Raji (cell line): ENCODE results near the gene FAM181A.

ENCODE experiments used
- POLR2A ChIP-seq: IDR thresholded peaks from 2 replicates; pipeline ENCODE4 v1.6.1; 2011; ENCODE audit warnings: low read depth, low read length, control low read depth; ENCODE audit not compliant: insufficient read depth

The FAM181A gene

GRCh38 chr14:93926873-93927799 lies at the start of gene FAM181A:
TSS of gene FAM181A (plus strand) at chr14:93927344. CDS start at chr14:93928286, 942 bp downstream.
- TF ChIP-seq POLR2A = no peak

GRCh38 chr14:93878212-93878611 lies 48.9 kb upstream of the FAM181A start:
- no peak for TF ChIP-seq POLR2A

GRCh38 chr14:93878871-93879270 lies 48.3 kb upstream of the FAM181A start:
- no peak for TF ChIP-seq POLR2A

GRCh38 chr14:93879362-93879983 lies 47.7 kb upstream of the FAM181A start:
- TF ChIP-seq POLR2A = no peak

GRCh38 chr14:93880021-93880820 lies 46.9 kb upstream of the FAM181A start:
- TF ChIP-seq POLR2A = no peak

GRCh38 chr14:93884950-93885349 lies 42.2 kb upstream of the FAM181A start:
- TF ChIP-seq POLR2A = no peak

- TF ChIP-seq POLR2A = no peak
Measured at GRCh38 chr14:93888995-93889394, 38.1 kb upstream of the FAM181A start.

GRCh38 chr14:93889739-93890483 lies 37.2 kb upstream of the FAM181A start:
- TF ChIP-seq POLR2A = no peak

- TF ChIP-seq POLR2A = no peak
Measured at GRCh38 chr14:93891756-93892504, 35.2 kb upstream of the FAM181A start.

- no peak for TF ChIP-seq POLR2A
Measured at GRCh38 chr14:93892505-93892839, 34.7 kb upstream of the FAM181A start.

- TF ChIP-seq POLR2A = no peak
Measured at GRCh38 chr14:93892923-93893558, 34.1 kb upstream of the FAM181A start.

GRCh38 chr14:93893661-93894261 lies 33.4 kb upstream of the FAM181A start:
- TF ChIP-seq POLR2A = no peak

- no peak for TF ChIP-seq POLR2A
Measured at GRCh38 chr14:93895023-93895604, 32.0 kb upstream of the FAM181A start.
